ENCODE measurements around the gene FOXP3.
A peak's percentile ranks its signal among the peaks of the same experiment; 100 is the strongest.
"Not testable (repeated sequence)": the region's sequence is repeated elsewhere in the genome, so short reads cannot be mapped to it uniquely, and the experiment has no call there.

The FOXP3 gene, protein sequence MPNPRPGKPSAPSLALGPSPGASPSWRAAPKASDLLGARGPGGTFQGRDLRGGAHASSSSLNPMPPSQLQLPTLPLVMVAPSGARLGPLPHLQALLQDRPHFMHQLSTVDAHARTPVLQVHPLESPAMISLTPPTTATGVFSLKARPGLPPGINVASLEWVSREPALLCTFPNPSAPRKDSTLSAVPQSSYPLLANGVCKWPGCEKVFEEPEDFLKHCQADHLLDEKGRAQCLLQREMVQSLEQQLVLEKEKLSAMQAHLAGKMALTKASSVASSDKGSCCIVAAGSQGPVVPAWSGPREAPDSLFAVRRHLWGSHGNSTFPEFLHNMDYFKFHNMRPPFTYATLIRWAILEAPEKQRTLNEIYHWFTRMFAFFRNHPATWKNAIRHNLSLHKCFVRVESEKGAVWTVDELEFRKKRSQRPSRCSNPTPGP

DNA sequence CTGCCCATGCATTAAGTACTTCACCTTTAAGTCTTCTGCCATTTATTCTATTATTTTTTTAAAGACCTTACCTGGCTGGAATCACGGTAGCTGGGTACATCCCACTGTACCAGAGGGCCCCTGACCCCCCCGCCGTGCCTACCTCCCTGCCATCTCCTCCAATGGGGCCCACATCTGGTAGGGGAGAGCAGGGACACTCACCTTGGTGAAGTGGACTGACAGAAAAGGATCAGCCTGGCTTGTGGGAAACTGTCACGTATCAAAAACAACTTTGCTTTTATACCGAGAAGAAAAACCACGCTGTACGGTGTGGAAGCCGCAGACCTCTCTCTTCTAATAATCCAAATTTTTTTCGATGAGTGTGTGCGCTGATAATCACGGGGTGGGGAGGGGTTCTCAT, at the start of gene FOXP3:
Gene FOXP3, minus strand, starts transcription at position 251 of the 400 bp plus-strand sequence. CDS start 6,205 bp downstream, outside the sequence.
- no peak for DNase-seq (ENCODE audit: low read depth in 2 of 2)

DNA sequence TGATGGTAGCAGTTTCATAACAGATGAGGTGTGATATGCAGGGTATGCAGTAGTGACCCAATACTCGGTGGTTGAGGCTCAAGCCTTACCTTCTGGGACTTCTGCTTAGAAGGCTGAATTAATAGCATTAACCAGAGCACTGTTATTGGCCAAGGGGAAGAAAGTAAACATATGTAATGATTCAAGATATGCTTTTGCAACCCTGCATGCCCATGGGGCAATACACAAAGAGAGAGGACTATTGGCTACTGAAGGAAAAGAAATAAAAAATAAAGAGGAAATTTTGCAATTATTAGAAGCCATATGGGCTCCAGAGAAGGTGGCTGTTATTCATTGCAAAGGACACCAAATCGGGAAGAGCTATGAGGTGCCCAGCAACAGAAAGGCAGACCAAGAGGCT, 47.7 kb upstream of the FOXP3 start:
- no peak for DNase-seq (ENCODE audit: low read depth in 2 of 2)

DNA sequence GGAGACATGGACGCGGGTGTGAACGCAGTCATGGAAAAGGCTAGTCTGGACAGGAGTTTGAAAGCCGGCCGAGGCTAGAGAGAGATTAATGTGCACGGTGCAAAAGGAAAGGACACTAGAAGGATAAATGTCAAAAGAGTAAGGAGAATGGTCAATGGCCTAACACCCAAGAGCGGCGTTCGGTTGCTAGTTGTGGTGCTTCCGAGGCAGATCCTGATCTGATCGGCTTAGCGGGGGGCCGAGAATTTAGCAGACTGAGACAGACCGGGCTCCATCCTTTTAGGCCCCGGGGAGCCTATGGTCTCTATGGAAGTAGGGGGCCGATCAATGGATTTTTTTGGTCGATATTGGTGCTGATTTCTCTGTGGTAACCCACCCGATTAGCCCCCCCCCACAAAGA, 45.9 kb upstream of the FOXP3 start:
- DNase-seq (ENCODE audit: low read depth in 2 of 2) = no peak

GRCh38 chrX:49309401-49309981, 45.0 kb upstream of the FOXP3 start:
- no peak for DNase-seq (ENCODE audit: low read depth in 2 of 2)

DNA sequence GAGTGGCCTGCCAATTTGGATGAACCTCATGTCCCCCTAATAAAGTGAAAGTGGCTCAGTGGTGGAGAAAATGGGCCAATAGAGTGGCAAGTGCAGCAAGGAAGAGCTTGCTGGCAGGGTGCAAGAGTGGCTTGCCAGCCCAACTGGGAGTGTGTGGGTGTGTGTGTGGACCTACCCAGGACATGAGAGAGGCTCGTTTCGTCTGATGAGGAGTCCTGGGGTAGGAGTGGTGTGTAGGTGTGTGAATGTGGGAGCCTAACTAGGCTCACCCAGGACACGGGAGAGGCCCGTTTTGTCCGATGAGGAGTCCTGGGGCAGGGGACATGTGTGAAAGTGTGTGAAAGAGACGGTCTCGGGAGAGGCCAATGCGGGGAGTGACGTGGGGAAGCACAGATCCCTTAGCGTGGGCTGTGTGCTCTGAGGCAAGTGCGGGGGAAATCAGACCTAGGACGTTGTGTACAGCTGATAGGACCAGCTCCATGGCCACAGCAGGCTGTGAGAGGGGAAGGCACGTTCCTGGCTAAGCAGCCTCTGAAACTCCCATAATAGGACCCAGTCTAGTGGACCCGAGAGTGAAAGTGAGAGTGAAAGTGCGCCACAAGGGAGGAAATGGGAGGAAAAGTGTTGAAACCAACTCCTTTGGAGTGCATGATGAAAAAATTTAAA, 44.2 kb upstream of the FOXP3 start:
- DNase-seq (ENCODE audit: low read depth in 2 of 2) = no peak

GRCh38 chrX:49307775-49308174, 43.3 kb upstream of the FOXP3 start:
- DNase-seq (ENCODE audit: low read depth in 2 of 2) = not testable (repeated sequence)

GRCh38 chrX:49303346-49303745, 38.8 kb upstream of the FOXP3 start, which contains the start of gene GAGE10:
GAGE10 (plus strand) TSS chrX:49303646; CDS start chrX:49304860, 1,214 bp downstream.
- DNase-seq (ENCODE audit: low read depth in 2 of 2) = no peak

- DNase-seq (ENCODE audit: low read depth in 2 of 2) = no peak
Measured at GRCh38 chrX:49300703-49301102, 36.2 kb upstream of the FOXP3 start.

DNA sequence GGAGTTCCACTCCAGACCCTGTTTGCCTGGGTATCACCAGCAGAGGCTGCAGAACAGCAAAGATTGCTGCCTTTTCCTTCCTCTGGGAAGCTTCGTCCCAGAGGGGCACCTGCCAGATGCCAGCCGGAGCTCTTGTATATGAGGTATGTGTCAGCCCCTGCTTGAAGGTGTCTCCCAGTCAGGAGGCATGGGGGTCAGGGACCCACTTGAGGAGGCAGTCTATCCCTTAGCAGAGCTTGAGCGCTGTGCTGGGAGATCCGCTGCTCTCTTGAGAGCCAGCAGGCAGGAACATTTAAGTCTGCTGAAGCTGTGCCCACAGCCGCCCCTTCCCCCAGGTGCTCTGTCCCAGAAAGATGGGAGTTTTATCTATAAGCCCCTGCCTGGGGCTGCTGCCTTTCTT, 34.8 kb upstream of the FOXP3 start:
- DNase-seq (ENCODE audit: low read depth in 2 of 2) = not testable (repeated sequence)

DNA sequence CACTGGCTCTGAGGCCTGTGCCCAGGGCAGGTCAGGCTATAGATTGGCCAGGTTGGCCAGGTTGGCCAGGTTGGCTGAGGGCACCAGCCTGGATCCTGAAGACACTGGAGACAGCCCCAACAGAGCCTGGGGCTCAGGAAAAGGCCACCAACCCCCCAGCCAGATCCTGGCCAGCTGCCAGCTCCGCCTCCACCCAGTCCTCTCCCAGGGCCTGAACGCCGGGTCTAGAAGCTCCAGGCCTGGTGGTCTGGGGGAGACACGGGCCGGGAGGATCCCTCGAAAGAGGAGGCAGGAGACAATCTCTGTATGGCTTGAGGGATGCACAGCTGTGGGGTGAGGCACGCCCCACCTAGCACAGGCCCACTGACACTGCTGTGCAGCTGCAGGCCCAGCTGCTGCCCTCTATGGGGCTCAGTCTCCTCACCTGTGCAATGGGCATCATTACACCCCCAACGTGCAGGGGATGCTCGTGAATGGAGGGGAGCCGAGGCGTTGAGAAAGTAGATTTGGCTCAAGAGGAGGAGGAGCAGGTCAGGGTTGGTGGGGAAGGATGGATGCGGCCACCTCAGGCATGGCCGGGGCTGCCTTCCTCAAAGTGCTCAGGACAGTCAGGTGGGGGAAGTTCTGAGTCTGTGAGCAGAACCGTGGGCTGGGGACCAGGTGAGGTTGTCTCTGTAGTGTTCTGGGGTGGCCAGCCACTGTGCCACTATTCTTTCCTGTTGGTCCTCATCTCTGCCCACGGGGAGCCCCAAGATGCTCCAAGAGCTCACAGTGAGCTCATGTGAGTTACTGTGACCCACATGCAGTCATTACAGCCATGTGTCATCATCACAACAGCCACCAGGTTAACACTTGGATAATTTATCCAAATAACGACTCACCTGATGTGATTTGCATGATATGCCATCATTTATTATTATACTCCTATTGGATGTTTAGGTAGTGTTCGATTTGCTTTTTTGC, 28.2 kb upstream of the FOXP3 start:
- DNase-seq (ENCODE audit: low read depth in 2 of 2) = no peak

DNA sequence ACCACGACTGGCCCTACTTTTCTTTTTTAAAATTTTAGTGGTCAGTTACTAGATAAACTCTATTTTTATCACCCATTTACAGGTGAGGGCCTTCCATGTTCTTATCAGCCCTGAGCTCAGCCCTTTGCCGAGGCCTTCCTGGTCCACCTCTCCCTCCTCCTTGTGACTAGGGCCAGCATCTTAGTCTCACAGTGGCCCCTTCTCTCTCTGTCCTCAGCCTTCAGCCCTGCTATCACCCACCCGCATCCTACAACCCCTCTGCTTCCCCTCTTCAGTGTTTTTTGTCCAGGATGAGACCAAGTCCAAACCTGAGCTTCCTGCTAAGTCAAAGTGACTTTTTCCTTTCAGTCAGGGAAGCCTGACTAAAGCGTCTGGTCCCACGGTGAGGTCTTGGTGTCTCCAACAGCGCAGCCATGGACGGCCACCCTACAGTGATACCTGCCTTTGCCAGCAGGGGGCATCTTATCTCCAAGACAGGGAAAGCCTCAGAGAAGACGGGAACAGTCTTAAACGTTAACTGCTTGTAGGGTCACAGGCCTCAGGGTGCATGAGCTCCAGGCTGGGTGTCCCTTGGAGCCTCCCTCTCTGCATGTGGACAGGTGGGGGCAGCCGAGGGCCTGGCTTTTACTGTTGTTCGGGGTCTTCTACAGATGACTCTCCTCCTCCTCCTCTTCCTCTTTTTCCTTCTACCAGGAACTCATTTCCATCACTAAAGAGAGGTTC, 27.3 kb upstream of the FOXP3 start:
- peak; percentile 63 to 65 for DNase-seq (ENCODE audit: low read depth in 2 of 2)

DNA sequence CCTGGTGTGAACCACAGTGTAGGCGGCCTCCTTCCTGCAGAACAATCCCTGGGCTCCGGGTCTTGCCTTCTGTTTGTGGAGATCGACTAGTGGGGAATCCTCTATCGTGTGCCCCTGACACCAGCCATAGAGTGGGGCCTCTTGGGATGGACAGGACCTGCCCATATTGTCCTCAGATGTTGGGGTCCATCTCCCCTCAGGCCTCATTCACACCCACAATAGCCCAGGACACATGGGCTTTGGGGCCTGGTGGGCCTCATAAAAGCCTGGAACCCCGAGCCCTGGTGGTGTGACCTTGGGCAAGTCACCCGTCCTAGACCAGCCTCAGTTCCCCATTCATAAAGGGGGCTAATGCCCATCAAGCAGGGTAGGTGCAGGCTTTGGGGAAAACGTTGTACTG, 25.7 kb upstream of the FOXP3 start:
- no peak for DNase-seq (ENCODE audit: low read depth in 2 of 2)

- DNase-seq (ENCODE audit: low read depth in 2 of 2) = no peak
Measured at GRCh38 chrX:49287665-49288064, 23.2 kb upstream of the FOXP3 start.

- no peak for DNase-seq (ENCODE audit: low read depth in 2 of 2)
Measured at GRCh38 chrX:49286581-49286980, 22.1 kb upstream of the FOXP3 start.

- DNase-seq (ENCODE audit: low read depth in 2 of 2) = no peak
Measured at GRCh38 chrX:49286136-49286535, 21.6 kb upstream of the FOXP3 start.

DNA sequence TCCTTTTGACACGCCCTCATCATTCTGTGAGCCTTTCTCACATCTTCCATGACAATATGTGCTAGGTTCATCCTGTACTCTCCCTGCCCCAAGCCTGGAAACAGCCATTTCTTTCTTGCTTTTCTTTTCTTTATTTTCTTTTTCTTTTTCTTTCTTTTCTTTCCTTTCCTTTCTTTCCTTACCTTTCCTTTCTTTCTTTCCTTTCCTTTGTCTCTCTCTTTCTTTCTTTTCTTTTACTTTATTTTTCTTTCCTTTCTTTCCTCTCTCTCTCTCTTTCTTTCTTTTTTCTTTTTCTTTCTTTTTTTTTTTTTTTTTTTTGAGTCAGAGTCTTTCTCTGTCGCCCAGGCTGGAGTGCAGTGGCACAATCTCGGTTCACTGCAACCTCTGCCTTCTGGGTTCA, 19.7 kb upstream of the FOXP3 start:
- DNase-seq (ENCODE audit: low read depth in 2 of 2) = no peak

DNA sequence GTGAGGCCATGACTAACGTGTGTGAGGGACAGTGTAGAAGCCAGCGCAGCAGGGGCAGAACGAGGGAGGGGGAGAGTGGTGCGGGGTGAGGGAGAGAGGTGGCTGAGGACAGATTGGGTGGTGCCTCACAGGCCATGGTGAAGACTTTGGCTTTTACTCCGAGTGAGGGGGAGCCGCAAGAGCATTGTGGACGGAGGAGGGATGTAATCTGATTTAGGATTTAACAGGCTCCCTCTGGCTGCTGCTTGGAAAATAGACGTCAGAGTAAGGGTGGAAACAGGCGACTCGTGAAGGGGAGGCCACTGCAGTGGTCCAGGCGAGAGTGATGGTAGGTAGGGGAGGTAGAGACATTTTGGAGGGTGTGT, 18.1 kb upstream of the FOXP3 start:
- no peak for DNase-seq (ENCODE audit: low read depth in 2 of 2)

DNA sequence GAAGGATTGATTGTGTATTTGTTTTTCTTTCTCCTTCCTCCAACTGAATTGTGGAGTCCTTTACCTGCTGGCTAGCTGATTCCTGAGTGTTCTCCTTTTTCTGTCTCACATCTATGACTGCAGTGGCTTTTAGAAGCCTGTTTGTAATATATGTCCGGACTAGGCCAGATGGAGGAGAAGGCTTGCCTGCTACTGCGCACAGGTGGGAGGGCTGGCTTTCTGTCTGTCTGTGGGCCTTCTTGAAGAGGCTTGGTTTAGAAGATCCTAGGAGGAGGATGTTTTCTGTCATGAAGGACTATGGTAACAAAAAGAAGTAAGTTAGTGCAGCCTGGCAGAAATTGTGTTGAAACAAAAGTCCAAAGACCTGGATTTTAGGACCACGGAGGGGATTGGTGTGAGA, 13.6 kb upstream of the FOXP3 start:
- DNase-seq (ENCODE audit: low read depth in 2 of 2) = no peak

- no peak for DNase-seq (ENCODE audit: low read depth in 2 of 2)
Measured at GRCh38 chrX:49277535-49277830, 13.0 kb upstream of the FOXP3 start.

DNA sequence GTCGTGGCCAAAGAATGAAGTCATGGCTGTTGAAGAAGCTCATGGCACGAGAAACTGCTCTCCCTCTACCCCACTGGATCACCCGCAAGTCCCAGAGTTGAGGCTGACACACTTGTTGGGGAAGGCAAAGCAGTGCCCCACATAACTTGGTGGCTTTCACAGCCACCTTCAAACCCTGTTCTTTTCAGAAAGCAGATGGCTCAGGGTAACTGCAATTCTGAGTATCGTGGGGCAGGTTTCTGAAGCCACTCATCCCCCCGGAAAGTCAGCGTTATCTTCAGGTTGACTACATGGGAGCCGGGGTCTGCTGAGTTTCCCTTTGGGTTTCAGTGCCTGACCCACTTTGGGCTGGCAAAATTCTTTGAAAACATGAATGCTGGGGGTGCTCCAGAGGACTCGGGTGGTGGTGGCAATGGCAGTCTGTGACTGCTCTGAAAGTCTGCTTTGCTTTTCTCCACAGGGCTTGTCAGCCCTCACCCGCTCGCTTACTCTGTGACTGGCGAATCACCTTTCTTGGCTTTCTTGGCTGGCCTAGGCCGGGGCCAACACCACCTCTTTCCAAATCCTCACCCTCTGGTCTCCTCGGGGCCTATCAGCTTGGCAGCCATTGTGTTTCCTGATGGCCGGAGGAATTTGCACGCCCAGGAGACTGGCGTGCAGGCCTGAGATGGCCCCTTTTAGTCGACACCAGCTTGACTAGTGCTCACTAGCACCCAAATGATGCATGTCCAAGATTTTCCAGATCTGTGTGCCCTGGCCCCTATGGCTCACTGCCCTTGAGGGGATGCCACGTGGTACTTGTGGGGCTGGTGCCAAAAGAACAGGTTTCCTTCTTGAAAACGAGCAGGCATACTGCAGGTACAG, 12.4 kb upstream of the FOXP3 start:
- no peak for DNase-seq (ENCODE audit: low read depth in 2 of 2)

Measured in activated CD4-positive, alpha-beta T cell treated with anti-CD3 and anti-CD28 coated beads for 24 hours (primary cell).